ENCODE measurements around the gene DMRT2. TPM values are rescaled to one million over a fixed set of nuclear protein-coding genes. Genes with fewer than 3 reads are reported as not detected.

Gene DMRT2
- total and polyA plus RNA-seq, 2 of the 13 experiments (the other 11 are each of a cell fraction or from before 2014, with no cell fraction given) = not detected

- H3K4me3 ChIP-seq (replicated peaks in 1 of 3; ENCODE audit: insufficient read depth in 1 of 3, low read depth in 2 of 3, low read length in 3 of 3) = no peak overlapping the region
- no peak overlapping the region for H3K9ac ChIP-seq (ENCODE audit: insufficient read depth, low read depth, low read length)
- H3K27ac ChIP-seq (ENCODE audit: extremely low read length, insufficient read depth, low read length) = no peak overlapping the region
- no peak for TF ChIP-seq ZNF720 (CRISPR knock-in tag; IDR thresholded peaks at IDR 0.05)
- ChIA-PET POLR2A (no interaction called here), CTCF (ENCODE audit: low intra/inter-chr PET ratio, low total read pairs) (no interaction called here)
- H4K20me1 ChIP-seq (ENCODE audit: insufficient read depth, low read length) = no peaks in the 10 kb centered on the region
- in situ Hi-C loops (cut with HindIII; ENCODE audit: extremely low pct_ligation_motif_present, low pct_unique_long_range_greater_than_20kb) = no loop called here
- H3K79me2 ChIP-seq (ENCODE audit: insufficient read depth, low read length) = no peaks in the 10 kb centered on the region
- WGBS (ENCODE audit: low lambda C conversion rate) = 20% methylated on average over 5 of the region's 5 CpGs
- intact Hi-C loops (cut with micrococcal nuclease; ENCODE audit: unreplicated experiment) = no loop called here
- BruUV-seq (replicated peaks) = no TSS peak
- FAIRE-seq = no peak
- DNase-seq (ENCODE audit: low spot score) = no peak
- H3K9me3 ChIP-seq (ENCODE audit: low read length) = no peaks in the 10 kb centered on the region
- H3K4me2 ChIP-seq (ENCODE audit: low read depth, low read length) = no peak overlapping the region
- H2AFZ ChIP-seq (ENCODE audit: low read length) = no peak overlapping the region
- peaks cover 0 to 8% of the 10 kb centered on the region in 2 experiments; a peak in 1 of 5 replicates for H3K27me3 ChIP-seq (ENCODE audit: control insufficient read depth in 1 of 2, insufficient read depth in 2 of 2, low read length in 2 of 2)
- no peak for ATAC-seq
- no peaks in the 10 kb centered on the region for H3K4me1 ChIP-seq (ENCODE audit: insufficient read depth, low read length)
- H3K36me3 ChIP-seq (replicated peaks in 1 of 2; ENCODE audit: control insufficient read depth in 1 of 2, insufficient read depth in 2 of 2, low read length in 2 of 2) = no peaks in the 10 kb centered on the region
Observed at GRCh38 chr9:1055166-1055565, 5.0 kb downstream of the DMRT2 start.

- no peaks in the 10 kb centered on the region for H3K4me1 ChIP-seq (ENCODE audit: insufficient read depth, low read length)
- TF ChIP-seq, protein P1, sequence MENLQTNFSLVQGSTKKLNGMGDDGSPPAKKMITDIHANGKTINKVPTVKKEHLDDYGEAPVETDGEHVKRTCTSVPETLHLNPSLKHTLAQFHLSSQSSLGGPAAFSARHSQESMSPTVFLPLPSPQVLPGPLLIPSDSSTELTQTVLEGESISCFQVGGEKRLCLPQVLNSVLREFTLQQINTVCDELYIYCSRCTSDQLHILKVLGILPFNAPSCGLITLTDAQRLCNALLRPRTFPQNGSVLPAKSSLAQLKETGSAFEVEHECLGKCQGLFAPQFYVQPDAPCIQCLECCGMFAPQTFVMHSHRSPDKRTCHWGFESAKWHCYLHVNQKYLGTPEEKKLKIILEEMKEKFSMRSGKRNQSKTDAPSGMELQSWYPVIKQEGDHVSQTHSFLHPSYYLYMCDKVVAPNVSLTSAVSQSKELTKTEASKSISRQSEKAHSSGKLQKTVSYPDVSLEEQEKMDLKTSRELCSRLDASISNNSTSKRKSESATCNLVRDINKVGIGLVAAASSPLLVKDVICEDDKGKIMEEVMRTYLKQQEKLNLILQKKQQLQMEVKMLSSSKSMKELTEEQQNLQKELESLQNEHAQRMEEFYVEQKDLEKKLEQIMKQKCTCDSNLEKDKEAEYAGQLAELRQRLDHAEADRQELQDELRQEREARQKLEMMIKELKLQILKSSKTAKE (CRISPR knock-in tag; IDR thresholded peaks at IDR 0.05; ENCODE audit: borderline replicate concordance) = no peak
- TF ChIP-seq TERF1 (CRISPR knock-in tag; IDR thresholded peaks at IDR 0.05) (no peak), DMAP1 (CRISPR knock-in tag; IDR thresholded peaks at IDR 0.05) (no peak), POLR2AphosphoS5 (IDR thresholded peaks at IDR 0.05; ENCODE audit: low read depth, low read length) (no peak), LRRFIP1 (CRISPR knock-in tag; conservative IDR thresholded peaks at IDR 0.05) (no peak), BCL6 (CRISPR knock-in tag; IDR thresholded peaks at IDR 0.05) (no peak), HOXA9 (CRISPR knock-in tag; IDR thresholded peaks at IDR 0.05; ENCODE audit: borderline replicate concordance) (no peak), ZFP82 (CRISPR knock-in tag; IDR thresholded peaks at IDR 0.05; ENCODE audit: borderline replicate concordance) (no peak), SALL1 (CRISPR knock-in tag; IDR thresholded peaks at IDR 0.05) (no peak), GABPB1 (CRISPR knock-in tag; IDR thresholded peaks at IDR 0.05) (no peak), ZC3H4 (CRISPR knock-in tag; IDR thresholded peaks at IDR 0.05; ENCODE audit: borderline replicate concordance) (no peak)
- no peaks in the 10 kb centered on the region for H4K20me1 ChIP-seq (ENCODE audit: insufficient read depth, low read length)
- no peak for ATAC-seq
- no peaks in the 10 kb centered on the region for H3K79me2 ChIP-seq (ENCODE audit: insufficient read depth, low read length)
- ChIA-PET POLR2A (no interaction called here), CTCF (ENCODE audit: low intra/inter-chr PET ratio, low total read pairs) (no interaction called here)
- intact Hi-C loops (cut with micrococcal nuclease; ENCODE audit: unreplicated experiment) = no loop called here
- H3K4me2 ChIP-seq (ENCODE audit: low read depth, low read length) = no peak overlapping the region
- BruUV-seq (replicated peaks) = no TSS peak
- 15% methylated on average over 3 of the region's 3 CpGs for WGBS (ENCODE audit: low lambda C conversion rate)
- FAIRE-seq = no peak
- no peak overlapping the region for H3K4me3 ChIP-seq (replicated peaks in 1 of 3; ENCODE audit: insufficient read depth in 1 of 3, low read depth in 2 of 3, low read length in 3 of 3)
- H3K27me3 ChIP-seq (ENCODE audit: control insufficient read depth in 1 of 2, insufficient read depth in 2 of 2, low read length in 2 of 2) = no peaks in the 10 kb centered on the region
- no peak overlapping the region for H3K9ac ChIP-seq (ENCODE audit: insufficient read depth, low read depth, low read length)
- H3K9me3 ChIP-seq (ENCODE audit: low read length) = no peaks in the 10 kb centered on the region
- H2AFZ ChIP-seq (ENCODE audit: low read length) = no peak overlapping the region
- H3K27ac ChIP-seq (ENCODE audit: extremely low read length, insufficient read depth, low read length) = no peak overlapping the region
- in situ Hi-C loops (cut with HindIII; ENCODE audit: extremely low pct_ligation_motif_present, low pct_unique_long_range_greater_than_20kb) = no loop called here
- H3K36me3 ChIP-seq (replicated peaks in 1 of 2; ENCODE audit: control insufficient read depth in 1 of 2, insufficient read depth in 2 of 2, low read length in 2 of 2) = no peaks in the 10 kb centered on the region
- DNase-seq (ENCODE audit: low spot score) = no peak
Observed at GRCh38 chr9:1057910-1058309, 7.8 kb downstream of the DMRT2 start.

Measured in HepG2 (cell line).